OCI-LY7 (cell line): ENCODE data around the gene TMEM231. TPM values are rescaled to one million over a fixed set of nuclear protein-coding genes. Genes with fewer than 3 reads are reported as not detected.
A peak's percentile ranks its signal among the peaks of the same experiment; 100 is the strongest.

ENCODE experiments used
- BruUV-seq: library from RNA; stranded (reverse); fragments of 400-500 nt; replicated peaks from 2 replicates; lab custom pipeline; 2021; lab: Mats Ljungman, UMichigan
- CTCF ChIA-PET: fragments of 300-600 bp; sonication (Branson Sonifier 250); formaldehyde crosslinking; loops from one replicate; lab custom pipeline; 2022; ENCODE audit warnings: antibody characterized with exemption; ENCODE audit not compliant: unreplicated experiment; lab: Charles Lee
- POLR2A ChIA-PET: fragments of 300-600 bp; sonication (Branson Sonifier 250); formaldehyde crosslinking; loops from one replicate; lab custom pipeline; 2022; ENCODE audit warnings: antibody characterized with exemption; lab: Charles Lee
- DNase-seq: peaks from one replicate; pipeline ENCODE4 v3.0.0-alpha.2; 2015; ENCODE audit warnings: low spot score
- H2AFZ ChIP-seq: fragments of 200-600 bp; sonication (generic), shearing (Covaris generic); 2 replicates; pipeline ENCODE4 v1.6.1; 2014; ENCODE audit warnings: mild to moderate bottlenecking, antibody characterized with exemption, low read length, moderate library complexity
- H3K27ac ChIP-seq: fragments of 200-600 bp; sonication (generic); 2 replicates; pipeline ENCODE4 v1.5.1; 2014; ENCODE audit warnings: mixed run types, low read depth, mild to moderate bottlenecking, moderate library complexity, low read length, inconsistent platforms; ENCODE audit not compliant: poor library complexity, severe bottlenecking
- H3K36me3 ChIP-seq: fragments of 200-600 bp; sonication (generic); 2 replicates; pipeline ENCODE4 v1.6.1; 2014; ENCODE audit warnings: mild to moderate bottlenecking, antibody characterized with exemption, low read length, moderate library complexity, mixed read lengths; ENCODE audit not compliant: insufficient read depth
- H3K4me1 ChIP-seq: fragments of 200-600 bp; sonication (generic); 2 replicates; pipeline ENCODE4 v1.5.1; 2014; ENCODE audit warnings: mild to moderate bottlenecking, low read length; ENCODE audit not compliant: insufficient read depth, poor library complexity, severe bottlenecking
- H3K4me2 ChIP-seq: fragments of 200-600 bp; sonication (generic); 2 replicates; pipeline ENCODE4 v1.6.1; 2014; ENCODE audit warnings: mild to moderate bottlenecking, low read length
- H3K4me3 ChIP-seq: fragments of 200-600 bp; sonication (generic); 2 replicates; pipeline ENCODE4 v1.5.1; 2014; ENCODE audit warnings: mild to moderate bottlenecking, low read depth, low read length; ENCODE audit not compliant: poor library complexity, severe bottlenecking
- H3K79me2 ChIP-seq: fragments of 200-600 bp; sonication (generic); 2 replicates; pipeline ENCODE4 v1.6.1; 2016; ENCODE audit warnings: low read depth, mild to moderate bottlenecking, low read length, moderate library complexity, mixed read lengths; ENCODE audit not compliant: insufficient read depth
- H3K9me2 ChIP-seq: fragments of 200-600 bp; sonication (generic); 2 replicates; pipeline ENCODE4 v1.6.1; 2016; ENCODE audit warnings: mild to moderate bottlenecking, low read length, mixed read lengths; ENCODE audit not compliant: insufficient read depth
- H3K9me3 ChIP-seq: fragments of 200-600 bp; sonication (generic); 2 replicates; pipeline ENCODE4 v1.6.1; 2014; ENCODE audit warnings: mild to moderate bottlenecking, mixed run types, low read length, mixed read lengths
- H4K20me1 ChIP-seq: fragments of 200-600 bp; sonication (generic); 2 replicates; pipeline ENCODE4 v1.6.1; 2014; ENCODE audit warnings: mild to moderate bottlenecking, antibody characterized with exemption, low read length, moderate library complexity, mixed read lengths; ENCODE audit not compliant: insufficient read depth
- CTCF ChIP-seq: fragments of 200-600 bp; sonication (generic); conservative IDR thresholded peaks from 2 replicates; pipeline ENCODE4 v1.5.1; 2014; ENCODE audit warnings: mild to moderate bottlenecking, antibody characterized with exemption, low read length, moderate library complexity, mixed read lengths
- EZH2phosphoT487 ChIP-seq: fragments of 200-600 bp; sonication (generic); IDR thresholded peaks from 2 replicates; pipeline ENCODE4 v1.6.1; 2018; ENCODE audit warnings: low read depth, borderline replicate concordance, mild to moderate bottlenecking, mixed run types, antibody characterized with exemption, low read length, moderate library complexity, mixed read lengths
- intact Hi-C: fragments of 100-400 bp; cut with micrococcal nuclease; formaldehyde crosslinking; loops from one replicate; pipeline ENCODE4 v1.10.0; 2022; ENCODE audit not compliant: unreplicated experiment
- total RNA-seq, 2 experiments: library from RNA; depleted of rRNA in 1 of 2; stranded (reverse); fragments of >200 nt in 1 of 2; shearing (Covaris generic) in 1 of 2; gene quantifications; 2 replicates each; pipeline ENCODE4 v1.2.3, GENCODE V29; 2014 to 2022

TMEM231 gene
- total RNA-seq, 2 experiments from 2014 or later = 6.6 to 6.9 TPM

- Histone ChIP-seq H4K20me1 (no peaks in the 10 kb centered on the region), H3K4me1 (peaks cover 14% of the 10 kb centered on the region), H3K4me2 (no peak overlapping the region), H3K9me2 (no peaks in the 10 kb centered on the region), H3K4me3 (no peak overlapping the region), H3K27ac (no peak overlapping the region), H3K79me2 (0 out of 2 replicates have a peak, but pooled peaks cover 5% of the 10 kb centered on the region), H3K9me3 (no peaks in the 10 kb centered on the region), H2AFZ (no peak overlapping the region), H3K36me3 (no peaks in the 10 kb centered on the region)
- BruUV-seq = no TSS peak
- intact Hi-C loops = no loop called here
- no peak for DNase-seq
- CTCF ChIA-PET = no interaction called here
- TF ChIP-seq EZH2phosphoT487 (no peak), CTCF (no peak)
- POLR2A ChIA-PET = interaction anchor here (0.6 to 1.5 kb wide), 2 partner anchors 8 to 40 kb away, joined by 3 to 6 read pairs; no protein-coding TSS in a partner anchor
These were observed 2.9 kb upstream of the TMEM231 start for GRCh38 chr16:75558846-75559401.

GRCh38 chr16:75556431-75556950 lies 439 bp upstream of the TMEM231 start:
- H3K4me2 ChIP-seq = peak overlapping the region; percentile 100
- TSS peak; percentile 67 for BruUV-seq
- H2AFZ ChIP-seq = peak overlapping the region; percentile 93
- H3K36me3 ChIP-seq = no peaks in the 10 kb centered on the region
- H3K9me2 ChIP-seq = no peaks in the 10 kb centered on the region
- H4K20me1 ChIP-seq = no peaks in the 10 kb centered on the region
- DNase-seq = no peak
- peak overlapping the region; percentile 78 for H3K27ac ChIP-seq
- TF ChIP-seq EZH2phosphoT487 (no peak), CTCF (no peak)
- peaks cover 14% of the 10 kb centered on the region for H3K4me1 ChIP-seq
- intact Hi-C loops = loop anchor here (1.0 to 2.0 kb wide), 4 partner anchors 10 to 206 kb away; partner anchors contain the start of gene GABARAPL2
- peak overlapping the region; percentile 85 for H3K4me3 ChIP-seq
- CTCF ChIA-PET = interaction anchor here (1.0 to 1.2 kb wide), 3 partner anchors 9 to 65 kb away, joined by 3 to 8 read pairs (median 3); partner anchors contain the start of gene GABARAPL2
- POLR2A ChIA-PET = interaction anchor here (0.5 to 4.6 kb wide), 7 partner anchors 9 to 563 kb away, joined by 3 to 35 read pairs (median 3); partner anchors contain the start of gene GABARAPL2
- 0 out of 2 replicates have a peak, but pooled peaks cover 5% of the 10 kb centered on the region for H3K79me2 ChIP-seq
- no peaks in the 10 kb centered on the region for H3K9me3 ChIP-seq
